HG03439 (cell line): ENCODE results near the gene MRPL37.
"Not testable (repeated sequence)": the region's sequence is repeated elsewhere in the genome, so short reads cannot be mapped to it uniquely, and the experiment has no call there.

Source experiments
- ATAC-seq: cut with Tn5 transposase; IDR thresholded peaks from one replicate; pipeline ENCODE4 v1.9.1; 2021; ENCODE audit warnings: mild to moderate bottlenecking, moderate library complexity; ENCODE audit not compliant: unreplicated experiment

MRPL37 gene

GRCh38 chr1:54199765-54200518, at the start of gene MRPL37, which contains the start of gene CYB5RL:
Gene MRPL37, plus strand, starts transcription at chr1:54200167. Its CDS starts 77 bp downstream, at chr1:54200244.
Gene CYB5RL, minus strand, starts transcription at chr1:54200030. Its CDS starts 4,414 bp downstream, at chr1:54195616.
- peak; percentile 95 for ATAC-seq

- no peak for ATAC-seq
These were observed 49.0 kb upstream of the MRPL37 start for GRCh38 chr1:54151013-54151412.

- no peak for ATAC-seq
These were observed 47.3 kb upstream of the MRPL37 start, which contains the start of gene CDCP2 for GRCh38 chr1:54152696-54153095. Gene CDCP2, minus strand, starts transcription at chr1:54153000. Its CDS starts 78 bp downstream, at chr1:54152922.

- ATAC-seq = no peak
These were observed 46.2 kb upstream of the MRPL37 start for GRCh38 chr1:54153535-54154439.

GRCh38 chr1:54156201-54156600, 43.8 kb upstream of the MRPL37 start:
- no peak for ATAC-seq

GRCh38 chr1:54156986-54157385, 43.0 kb upstream of the MRPL37 start:
- no peak for ATAC-seq

- no peak for ATAC-seq
These were observed 42.6 kb upstream of the MRPL37 start for GRCh38 chr1:54157401-54157800.

GRCh38 chr1:54158071-54158470, 41.9 kb upstream of the MRPL37 start:
- no peak for ATAC-seq

- ATAC-seq = no peak
These were observed 40.1 kb upstream of the MRPL37 start for GRCh38 chr1:54159733-54160316.

- no peak for ATAC-seq
These were observed 39.6 kb upstream of the MRPL37 start for GRCh38 chr1:54160351-54160750.

GRCh38 chr1:54161495-54162168, 38.3 kb upstream of the MRPL37 start:
- ATAC-seq = no peak

- no peak for ATAC-seq
These were observed 36.9 kb upstream of the MRPL37 start for GRCh38 chr1:54163051-54163450.

GRCh38 chr1:54163573-54163972, 36.4 kb upstream of the MRPL37 start:
- ATAC-seq = no peak

GRCh38 chr1:54165146-54165545, 34.8 kb upstream of the MRPL37 start:
- ATAC-seq = no peak

GRCh38 chr1:54166357-54166756, 33.6 kb upstream of the MRPL37 start:
- ATAC-seq = not testable (repeated sequence)

- no peak for ATAC-seq
These were observed 32.4 kb upstream of the MRPL37 start for GRCh38 chr1:54167422-54168139.

GRCh38 chr1:54168206-54168965, 31.6 kb upstream of the MRPL37 start:
- no peak for ATAC-seq

GRCh38 chr1:54169068-54169467, 30.9 kb upstream of the MRPL37 start:
- no peak for ATAC-seq

- no peak for ATAC-seq
These were observed 29.0 kb upstream of the MRPL37 start for GRCh38 chr1:54171016-54171415.
